CD14-positive monocyte (primary cell): ENCODE measurements around the gene ATP5F1A. TPM values are rescaled to one million over a fixed set of nuclear protein-coding genes. Genes with fewer than 3 reads are reported as not detected.
A peak's percentile ranks its signal among the peaks of the same experiment; 100 is the strongest.

ENCODE experiments used
- DNase-seq, 3 donors: peaks; one replicate each; pipeline ENCODE4 v3.0.0-alpha.2; 2011 to 2022
- H2AFZ ChIP-seq: 2 replicates; pipeline ENCODE4 v1.6.0; 2012; ENCODE audit warnings: mild to moderate bottlenecking, low read depth, low read length, inconsistent platforms; ENCODE audit not compliant: insufficient read depth, poor library complexity, severe bottlenecking
- H3K27ac ChIP-seq, 2 donors: 1 replicate in 1 of 2; 2 replicates in 1 of 2; pipeline ENCODE4 v1.5.1; 2012 to 2013; ENCODE audit warnings: low read length in 2 of 2, control low read depth in 1 of 2, inconsistent platforms in 1 of 2, low read depth in 1 of 2, mild to moderate bottlenecking in 1 of 2
- H3K27me3 ChIP-seq, 2 donors: one replicate each; pipeline versions ENCODE4 v1.6.0 to v1.6.1; 2011 to 2013; ENCODE audit warnings: low read length in 2 of 2; ENCODE audit not compliant: control insufficient read depth in 2 of 2, insufficient read depth in 2 of 2
- H3K36me3 ChIP-seq, 2 donors: replicated peaks in 1 of 2; 1 replicate in 1 of 2; 2 replicates in 1 of 2; pipeline versions ENCODE4 v1.5.1 to v1.6.1; 2012 to 2013; ENCODE audit warnings: low read length in 2 of 2, control low read depth in 1 of 2, inconsistent platforms in 1 of 2, mild to moderate bottlenecking in 1 of 2; ENCODE audit not compliant: insufficient read depth in 2 of 2, control insufficient read depth in 1 of 2
- H3K4me1 ChIP-seq, 2 donors: 1 replicate in 1 of 2; 2 replicates in 1 of 2; pipeline versions ENCODE4 v1.5.1 to v1.6.1; 2012 to 2013; ENCODE audit warnings: low read length in 2 of 2, control low read depth in 1 of 2, inconsistent platforms in 1 of 2, mild to moderate bottlenecking in 1 of 2, moderate library complexity in 1 of 2; ENCODE audit not compliant: insufficient read depth in 2 of 2, control insufficient read depth in 1 of 2
- H3K4me2 ChIP-seq: replicated peaks from 2 replicates; pipeline ENCODE3; 2012; ENCODE audit warnings: low read length, moderate library complexity, mild to moderate bottlenecking; ENCODE audit not compliant: poor library complexity, severe bottlenecking; ENCODE audit errors: extremely low read depth
- H3K4me3 ChIP-seq, 3 experiments: fragments of 200-600 bp in 1 of 3; sonication (generic) in 1 of 3; replicated peaks in 1 of 3; 1 replicate in 2 of 3; 2 replicates in 1 of 3; pipeline ENCODE4 v1.5.1; 2011 to 2013; ENCODE audit warnings: low read length in 3 of 3, mild to moderate bottlenecking in 3 of 3, control low read depth in 2 of 3, low read depth in 2 of 3, inconsistent platforms in 1 of 3, moderate library complexity in 1 of 3
- H3K79me2 ChIP-seq: 2 replicates; pipeline ENCODE4 v1.6.0; 2012; ENCODE audit warnings: mild to moderate bottlenecking, control low read depth, inconsistent platforms, low read length, moderate library complexity; ENCODE audit not compliant: insufficient read depth
- H3K9ac ChIP-seq: 2 replicates; pipeline ENCODE4 v1.6.0; 2017; ENCODE audit warnings: low read length, mild to moderate bottlenecking; ENCODE audit not compliant: insufficient read depth, poor library complexity, severe bottlenecking
- H3K9me3 ChIP-seq, 2 donors: replicated peaks in 1 of 2; 1 replicate in 1 of 2; 2 replicates in 1 of 2; pipeline versions ENCODE4 v1.5.1 to v1.6.1; 2012 to 2013; ENCODE audit warnings: low read length in 2 of 2, control low read depth in 1 of 2; ENCODE audit not compliant: control insufficient read depth in 1 of 2, insufficient read depth in 1 of 2
- H4K20me1 ChIP-seq: 2 replicates; pipeline ENCODE4 v1.6.0; 2012; ENCODE audit warnings: mild to moderate bottlenecking, low read length, control low read depth, moderate library complexity; ENCODE audit not compliant: insufficient read depth
- H3K27ac Mint-ChIP-seq, 7 donors: one replicate each; pipeline ENCODE4 v1.8.0; 2020; ENCODE audit warnings: mild to moderate bottlenecking in 7 of 7, mixed read lengths in 7 of 7, moderate library complexity in 6 of 7, inconsistent platforms in 2 of 7
- H3K27me3 Mint-ChIP-seq, 3 donors: one replicate each; pipeline ENCODE4 v1.8.0; 2021 to 2022; ENCODE audit warnings: low read depth in 3 of 3, mild to moderate bottlenecking in 3 of 3, mixed read lengths in 3 of 3, moderate library complexity in 3 of 3, inconsistent platforms in 1 of 3
- H3K36me3 Mint-ChIP-seq, 2 donors: one replicate each; pipeline ENCODE4 v1.8.0; 2020; ENCODE audit warnings: mixed read lengths in 2 of 2, inconsistent platforms in 1 of 2, mild to moderate bottlenecking in 1 of 2
- H3K4me1 Mint-ChIP-seq: one replicate; pipeline ENCODE4 v1.8.0; 2020; ENCODE audit warnings: mild to moderate bottlenecking, mixed read lengths
- H3K4me3 Mint-ChIP-seq, 2 donors: one replicate each; pipeline ENCODE4 v1.8.0; 2020; ENCODE audit warnings: mild to moderate bottlenecking in 2 of 2, mixed read lengths in 2 of 2, moderate library complexity in 1 of 2
- H3K9me3 Mint-ChIP-seq, 7 donors: one replicate each; pipeline ENCODE4 v1.8.0; 2020 to 2022; ENCODE audit warnings: mixed read lengths in 7 of 7, mild to moderate bottlenecking in 6 of 7, moderate library complexity in 6 of 7, inconsistent platforms in 2 of 7
- CTCF ChIP-seq: fragments of 200-600 bp; IDR thresholded peaks from one replicate; pipeline ENCODE4 v1.8.0; 2022; ENCODE audit warnings: antibody characterized with exemption, mild to moderate bottlenecking
- WGBS: methylation state at CpG from one replicate; pipeline ENCODE4 v1.1.5; 2013; ENCODE audit warnings: missing lambda C conversion rate; ENCODE audit not compliant: insufficient coverage; 5-methylcytosine and 5-hydroxymethylcytosine counted together
- intact Hi-C, 2 donors: fragments of 100-400 bp; cut with micrococcal nuclease; formaldehyde crosslinking; loops; one replicate each; pipeline versions ENCODE4 v1.15.0 to v1.15.1; 2023
- polyA plus RNA-seq, 3 donors: library from polyadenylated mRNA; depleted of rRNA in 1 of 3; unstranded in 2 of 3; stranded (reverse) in 1 of 3; fragments of 300-500 nt in 2 of 3; fragments of >200 nt in 1 of 3; fragmentation: Illumina TruSeq in 2 of 3; gene quantifications; 1 replicate in 2 of 3; 2 replicates in 1 of 3; pipeline ENCODE4 v1.2.3, GENCODE V29; 2012 to 2021

The ATP5F1A gene
- polyA plus RNA-seq, 3 donors, result 251 to 553 (median 524) TPM

GRCh38 chr18:46072959-46073358 is 25.1 kb downstream of the ATP5F1A start:
- no peak for TF ChIP-seq CTCF
- Histone ChIP-seq H3K9ac (no peak overlapping the region), H3K79me2 (peaks cover 47% of the 10 kb centered on the region), H3K4me3 (peak overlapping the region in 1 of 3 experiments; percentile 95), H2AFZ (no peak overlapping the region), H3K27me3 (no peaks in the 10 kb centered on the region), H3K4me1 (peaks cover 35 to 48% of the 10 kb centered on the region in 2 donors), H4K20me1 (peaks cover 22% of the 10 kb centered on the region), H3K36me3 (peaks cover 5 to 8% of the 10 kb centered on the region in 2 donors), H3K9me3 (no peaks in the 10 kb centered on the region), H3K4me2 (peak overlapping the region; percentile 96), H3K27ac (no peak overlapping the region)
- intact Hi-C loops, result loop anchor here (5.0 to 10.0 kb wide), 5 partner anchors 48 to 408 kb away; partner anchors contain the start of gene EPG5 (in 1 of the 2)
- H3K36me3 Mint-ChIP-seq, result peaks cover 10 to 12% of the 10 kb centered on the region in 2 donors
- peaks cover 46% of the 10 kb centered on the region for H3K4me1 Mint-ChIP-seq
- H3K27me3 Mint-ChIP-seq, result peaks cover 0 to 1% (median 0%) of the 10 kb centered on the region in 3 donors
- no CpG with 5 or more reads among the region's 3 CpGs for WGBS
- H3K4me3 Mint-ChIP-seq, result peak overlapping the region; percentile 85 to 88
- DNase-seq, result no peak
- peak overlapping the region in 1 of 7 donors; percentile 36 for H3K27ac Mint-ChIP-seq
- H3K9me3 Mint-ChIP-seq, result no peaks in the 10 kb centered on the region

GRCh38 chr18:46072376-46072867 is 25.7 kb downstream of the ATP5F1A start:
- Histone ChIP-seq H3K9me3 (no peaks in the 10 kb centered on the region), H4K20me1 (peaks cover 26% of the 10 kb centered on the region), H3K36me3 (peaks cover 0 to 3% of the 10 kb centered on the region in 2 donors), H3K4me1 (peaks cover 35 to 48% of the 10 kb centered on the region in 2 donors), H3K9ac (peak overlapping the region; percentile 95), H3K4me3 (peak overlapping the region; percentile 78 to 97 (median 95)), H2AFZ (peak overlapping the region; percentile 92), H3K27ac (peak overlapping the region in 1 of 2 donors; percentile 75), H3K4me2 (peak overlapping the region; percentile 96), H3K79me2 (peaks cover 52% of the 10 kb centered on the region), H3K27me3 (no peaks in the 10 kb centered on the region)
- no peak for DNase-seq
- 31% methylated on average over 21 of the region's 25 CpGs for WGBS
- H3K27ac Mint-ChIP-seq, result peak overlapping the region in 3 of 7 donors; percentile 18 to 91 (median 36)
- peaks cover 0 to 1% (median 0%) of the 10 kb centered on the region in 3 donors for H3K27me3 Mint-ChIP-seq
- no peaks in the 10 kb centered on the region for H3K9me3 Mint-ChIP-seq
- no peak for TF ChIP-seq CTCF
- peaks cover 11% of the 10 kb centered on the region in 2 donors for H3K36me3 Mint-ChIP-seq
- peaks cover 48% of the 10 kb centered on the region for H3K4me1 Mint-ChIP-seq
- peak overlapping the region; percentile 85 to 88 for H3K4me3 Mint-ChIP-seq
- intact Hi-C loops, result loop anchor here (5.0 to 10.0 kb wide), 5 partner anchors 48 to 408 kb away; partner anchors contain the start of gene EPG5 (in 1 of the 2)
